AG04449 (cell line): ENCODE data around the gene FBXO47.
"Not testable (repeated sequence)": the region's sequence is repeated elsewhere in the genome, so short reads cannot be mapped to it uniquely, and the experiment has no call there.

Experiments
- CTCF ChIA-PET: fragments of 350-600 bp; formaldehyde crosslinking; extraction: SDS; loops from one replicate; lab custom pipeline; 2021; ENCODE audit warnings: antibody characterized with exemption; lab: Yijun Ruan, JAX
- POLR2A ChIA-PET: fragments of 400-600, 350-600 bp; formaldehyde crosslinking; extraction: SDS; loops from one replicate; lab custom pipeline; 2020; ENCODE audit warnings: antibody characterized with exemption, inconsistent platforms; lab: Yijun Ruan, JAX
- DNase-seq: peaks from one replicate; pipeline ENCODE4 v3.0.0-alpha.2; 2010; ENCODE audit warnings: low read depth, low spot score
- H3K4me3 ChIP-seq: 2 replicates; pipeline ENCODE4 v1.5.1; 2011; ENCODE audit warnings: low read depth, mild to moderate bottlenecking, control low read depth, low read length
- CTCF ChIP-seq: IDR thresholded peaks from one replicate; pipeline ENCODE4 v1.5.1; 2011; ENCODE audit warnings: mild to moderate bottlenecking, moderate library complexity, low read length, control low read depth, inconsistent platforms; ENCODE audit not compliant: insufficient read depth; ENCODE audit errors: missing control alignments

Gene FBXO47

GRCh38 chr17:38947189-38947588 is 20.0 kb downstream of the FBXO47 start:
- no peak for DNase-seq
- ChIA-PET POLR2A (no interaction called here), CTCF (interaction anchor here (1.3 kb wide), 1 partner anchor 36 kb away, joined by 4 read pairs; no protein-coding TSS in a partner anchor)
- TF ChIP-seq CTCF: no peak
- H3K4me3 ChIP-seq: no peak overlapping the region

GRCh38 chr17:38943607-38944006 is 23.6 kb downstream of the FBXO47 start:
- no peak overlapping the region for H3K4me3 ChIP-seq
- no peak for TF ChIP-seq CTCF
- ChIA-PET POLR2A (no interaction called here), CTCF (no interaction called here)
- no peak for DNase-seq

DNA sequence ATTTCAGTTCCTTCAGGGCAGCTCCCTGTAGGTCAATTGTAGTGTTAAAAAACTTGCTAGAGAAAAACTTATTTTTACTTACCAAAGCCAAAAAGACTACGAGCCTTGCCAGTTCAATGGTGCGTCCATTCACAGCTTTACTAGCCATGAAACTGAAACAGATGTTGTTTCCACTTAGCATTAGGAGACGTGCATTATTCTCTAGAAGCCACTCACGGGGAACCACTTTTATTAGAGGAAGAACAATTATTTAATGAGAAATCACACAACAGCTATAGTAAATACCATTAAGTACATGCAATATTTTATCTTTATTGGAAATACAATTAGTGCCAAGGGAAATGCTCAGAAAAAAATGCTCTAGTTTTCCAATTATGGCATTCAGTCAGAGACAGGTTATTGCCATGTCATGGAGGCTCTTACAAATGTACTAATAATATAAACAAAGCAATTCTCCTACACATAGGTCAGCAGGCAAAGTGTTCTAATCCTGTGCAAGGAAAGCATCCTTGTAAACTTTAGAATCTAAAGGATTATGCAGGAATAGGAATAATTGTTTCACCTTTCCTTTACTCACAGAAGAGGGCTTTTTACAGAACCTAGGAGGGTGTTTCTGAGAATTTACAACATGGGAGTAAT is 24.4 kb downstream of the FBXO47 start:
- POLR2A ChIA-PET: no interaction called here
- no peak for DNase-seq
- no peak for TF ChIP-seq CTCF
- CTCF ChIA-PET: interaction anchor here (0.6 kb wide), 1 partner anchor 31 kb away, joined by 3 read pairs; no protein-coding TSS in a partner anchor
- H3K4me3 ChIP-seq: no peak overlapping the region

DNA sequence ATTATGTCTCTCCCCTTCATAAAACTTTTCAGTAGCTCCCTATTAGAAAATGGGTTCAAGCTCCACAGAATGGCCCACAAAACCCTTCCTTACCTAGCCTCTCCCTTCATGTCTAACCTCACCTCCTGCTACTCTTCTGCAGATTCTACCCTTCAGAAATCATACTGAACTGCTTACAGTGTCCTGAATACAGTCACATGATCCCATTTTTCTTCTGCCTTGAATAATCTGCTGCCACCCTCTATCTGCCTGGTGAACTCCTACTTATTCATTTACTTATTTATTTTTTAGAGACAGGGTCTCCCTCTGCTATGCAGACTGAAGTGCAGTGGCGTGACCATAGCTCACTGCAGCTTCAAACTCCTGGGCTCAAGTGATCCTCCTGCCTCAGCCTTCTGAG is 26.8 kb downstream of the FBXO47 start:
- ChIA-PET CTCF (interaction anchor here (1.0 to 2.0 kb wide), 3 partner anchors 17 to 213 kb away, joined by 3 to 7 read pairs (median 6); no protein-coding TSS in a partner anchor), POLR2A (no interaction called here)
- no peak overlapping the region for H3K4me3 ChIP-seq
- DNase-seq: no peak
- TF ChIP-seq CTCF: no peak

DNA sequence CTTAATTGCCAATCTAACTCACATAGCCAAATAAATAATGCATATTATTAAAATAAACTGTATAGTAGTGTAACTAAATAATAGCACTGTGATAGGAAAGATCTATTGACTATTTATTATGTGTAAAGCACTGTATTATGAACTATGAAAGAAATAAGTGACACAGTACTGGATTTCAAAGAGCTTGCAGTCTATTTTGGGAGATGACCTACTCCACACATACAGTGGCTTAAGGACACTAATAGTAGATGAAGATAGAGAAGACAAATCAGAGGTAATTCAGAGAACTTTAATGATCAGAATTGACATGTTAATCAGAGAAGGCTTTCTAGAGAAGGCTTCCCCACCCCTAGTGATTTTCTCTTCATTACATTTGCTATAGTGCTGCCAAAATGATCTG is 27.2 kb downstream of the FBXO47 start:
- TF ChIP-seq CTCF: no peak
- POLR2A ChIA-PET: no interaction called here
- CTCF ChIA-PET: interaction anchor here (1.4 to 2.0 kb wide), 2 partner anchors 16 to 213 kb away, joined by 6 to 7 read pairs; no protein-coding TSS in a partner anchor
- no peak overlapping the region for H3K4me3 ChIP-seq
- DNase-seq: no peak

DNA sequence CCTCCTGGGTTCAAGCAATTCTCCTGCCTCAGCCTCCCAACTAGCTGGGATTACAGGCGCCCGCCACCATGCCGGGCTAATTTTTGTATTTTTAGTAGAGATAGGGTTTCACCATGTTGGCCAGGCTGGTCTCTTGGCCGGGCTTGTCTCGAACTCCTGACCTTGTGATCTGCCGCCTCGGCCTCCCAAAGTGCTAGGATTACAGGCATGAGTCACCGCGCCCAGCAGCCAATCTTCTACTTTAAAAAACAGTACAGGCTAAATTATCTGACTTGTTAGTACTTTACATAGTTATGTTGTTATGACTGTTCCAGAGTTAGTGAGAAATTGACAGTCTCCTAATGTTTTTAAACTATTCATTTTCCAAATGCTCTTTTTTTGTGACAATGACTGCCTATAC is 33.2 kb downstream of the FBXO47 start:
- CTCF ChIA-PET, DNase-seq, POLR2A ChIA-PET, H3K4me3 ChIP-seq: not testable (repeated sequence)

GRCh38 chr17:38930782-38931181 is 36.4 kb downstream of the FBXO47 start:
- H3K4me3 ChIP-seq, CTCF ChIA-PET, DNase-seq: not testable (repeated sequence)
- POLR2A ChIA-PET: interaction anchor here (0.7 kb wide), 1 partner anchor 28 kb away, joined by 3 read pairs; no protein-coding TSS in a partner anchor
